IPS-11a (cell line): Measurements from ENCODE around the gene CDC42BPB.
"Not testable (repeated sequence)": the region's sequence is repeated elsewhere in the genome, so short reads cannot be mapped to it uniquely, and the experiment has no call there.

ENCODE experiments used
- H3K4me3 ChIP-seq: one replicate; pipeline ENCODE4 v1.5.1; 2013; ENCODE audit warnings: low read depth, low read length, control low read depth

The CDC42BPB gene

GRCh38 chr14:103056322-103057027, 874 bp downstream of the CDC42BPB start:
- peak overlapping the region; percentile 96 for H3K4me3 ChIP-seq

GRCh38 chr14:103055695-103056094, 1.7 kb downstream of the CDC42BPB start:
- H3K4me3 ChIP-seq = no peak overlapping the region

- H3K4me3 ChIP-seq = no peak overlapping the region
Measured at GRCh38 chr14:103052407-103052806, 4.9 kb downstream of the CDC42BPB start.

GRCh38 chr14:103050935-103051334, 6.4 kb downstream of the CDC42BPB start:
- H3K4me3 ChIP-seq = no peak overlapping the region

GRCh38 chr14:103047453-103047852, 9.9 kb downstream of the CDC42BPB start:
- not testable (repeated sequence) for H3K4me3 ChIP-seq

GRCh38 chr14:103045371-103045869, 11.9 kb downstream of the CDC42BPB start:
- H3K4me3 ChIP-seq = no peak overlapping the region

GRCh38 chr14:103043257-103044015, 13.9 kb downstream of the CDC42BPB start:
- no peak overlapping the region for H3K4me3 ChIP-seq

GRCh38 chr14:103041464-103041863, 15.9 kb downstream of the CDC42BPB start:
- H3K4me3 ChIP-seq = no peak overlapping the region

- H3K4me3 ChIP-seq = no peak overlapping the region
Measured at GRCh38 chr14:103033681-103034096, 23.7 kb downstream of the CDC42BPB start.

- H3K4me3 ChIP-seq = no peak overlapping the region
Measured at GRCh38 chr14:103031956-103032355, 25.4 kb downstream of the CDC42BPB start.

- H3K4me3 ChIP-seq = no peak overlapping the region
Measured at GRCh38 chr14:103031566-103031911, 25.8 kb downstream of the CDC42BPB start.

- no peak overlapping the region for H3K4me3 ChIP-seq
Measured at GRCh38 chr14:103030741-103031565, 26.4 kb downstream of the CDC42BPB start.

- no peak overlapping the region for H3K4me3 ChIP-seq
Measured at GRCh38 chr14:103029936-103030335, 27.4 kb downstream of the CDC42BPB start.

GRCh38 chr14:103028772-103029171, 28.6 kb downstream of the CDC42BPB start:
- no peak overlapping the region for H3K4me3 ChIP-seq

GRCh38 chr14:103028161-103028767, 29.1 kb downstream of the CDC42BPB start:
- H3K4me3 ChIP-seq = no peak overlapping the region

- H3K4me3 ChIP-seq = no peak overlapping the region
Measured at GRCh38 chr14:103027451-103027850, 29.9 kb downstream of the CDC42BPB start.

GRCh38 chr14:103026988-103027387, 30.4 kb downstream of the CDC42BPB start:
- no peak overlapping the region for H3K4me3 ChIP-seq

- not testable (repeated sequence) for H3K4me3 ChIP-seq
Measured at GRCh38 chr14:103026196-103026595, 31.2 kb downstream of the CDC42BPB start.

- no peak overlapping the region for H3K4me3 ChIP-seq
Measured at GRCh38 chr14:103023881-103024473, 33.4 kb downstream of the CDC42BPB start.

- no peak overlapping the region for H3K4me3 ChIP-seq
Measured at GRCh38 chr14:103022685-103023044, 34.7 kb downstream of the CDC42BPB start.
